Measurements from ENCODE around the gene ECT2L. TPM values are rescaled to one million over a fixed set of nuclear protein-coding genes. Genes with fewer than 3 reads are reported as not detected.

The ECT2L gene
- total and polyA plus RNA-seq, 2 of the 13 experiments (the other 11 are each of a cell fraction or from before 2014, with no cell fraction given): 0.12 TPM; not detected in 1

DNA sequence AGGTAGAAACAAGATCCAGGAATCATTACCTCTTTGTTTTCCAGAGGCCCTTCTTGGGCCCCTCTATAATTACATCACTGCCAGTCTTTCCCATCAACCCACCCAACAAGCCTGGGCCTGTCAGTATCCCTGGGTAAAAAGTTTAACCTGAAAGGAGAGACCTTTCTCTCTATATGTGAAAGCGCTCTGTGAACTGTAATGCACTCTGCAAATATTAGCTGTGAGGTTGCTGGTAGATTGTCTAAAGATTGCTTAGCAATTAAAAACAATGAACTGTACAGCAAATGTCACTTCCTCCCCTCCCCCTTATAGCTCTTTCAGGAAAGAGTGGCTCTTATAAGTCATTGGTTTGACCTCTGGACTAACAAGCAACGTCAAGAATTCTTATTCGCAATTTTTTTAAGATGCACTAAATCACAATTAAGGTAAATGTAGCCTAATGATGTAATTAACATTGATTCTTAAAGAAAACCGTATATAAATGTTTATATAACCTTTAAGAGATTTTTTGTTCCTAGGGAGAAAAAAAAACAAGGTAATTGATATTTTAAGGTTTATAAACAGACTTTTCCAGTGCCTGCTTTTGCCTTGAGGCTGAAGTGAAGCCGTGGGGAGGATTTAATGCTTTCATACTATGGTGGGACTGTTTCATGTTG lies 18.4 kb downstream of the ECT2L start (continued):
- TF ChIP-seq, protein P1, sequence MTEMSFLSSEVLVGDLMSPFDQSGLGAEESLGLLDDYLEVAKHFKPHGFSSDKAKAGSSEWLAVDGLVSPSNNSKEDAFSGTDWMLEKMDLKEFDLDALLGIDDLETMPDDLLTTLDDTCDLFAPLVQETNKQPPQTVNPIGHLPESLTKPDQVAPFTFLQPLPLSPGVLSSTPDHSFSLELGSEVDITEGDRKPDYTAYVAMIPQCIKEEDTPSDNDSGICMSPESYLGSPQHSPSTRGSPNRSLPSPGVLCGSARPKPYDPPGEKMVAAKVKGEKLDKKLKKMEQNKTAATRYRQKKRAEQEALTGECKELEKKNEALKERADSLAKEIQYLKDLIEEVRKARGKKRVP (CRISPR knock-in tag; IDR thresholded peaks at IDR 0.05): peak in 1 of 2 experiments; percentile 62; a peak in 1 of 4 replicates
- TF ChIP-seq IKZF5 (CRISPR knock-in tag; IDR thresholded peaks at IDR 0.05) (peak; percentile 62; the same call in 1 of the 2 replicates), HOXD1 (CRISPR knock-in tag; IDR thresholded peaks at IDR 0.05) (no peak), RFXANK (CRISPR knock-in tag; IDR thresholded peaks at IDR 0.05) (no peak; the same call in 1 of the 2 replicates), ZNF143 (CRISPR knock-in tag; IDR thresholded peaks at IDR 0.05) (peak; percentile 55), LCORL (IDR thresholded peaks at IDR 0.05) (peak; percentile 29; the same call in 1 of the 2 replicates), LCORL (CRISPR knock-in tag; IDR thresholded peaks at IDR 0.05) (0 out of 2 replicates have a peak, but pooled peaks have one; percentile 53), ARID3A (IDR thresholded peaks at IDR 0.05; ENCODE audit: low read depth, low read length) (peak; percentile 66; the same call in 1 of the 2 replicates), RCOR2 (CRISPR knock-in tag; IDR thresholded peaks at IDR 0.05) (0 out of 2 replicates have a peak, but pooled peaks have one; percentile 28), HOMEZ (CRISPR knock-in tag; IDR thresholded peaks at IDR 0.05; ENCODE audit: low read depth) (peak; percentile 77; the same call in 1 of the 2 replicates), ZNF354B (CRISPR knock-in tag; IDR thresholded peaks at IDR 0.05) (no peak), ZNF652 (CRISPR knock-in tag; IDR thresholded peaks at IDR 0.05; ENCODE audit: borderline replicate concordance, low read depth) (no peak), ZFYVE20 (CRISPR knock-in tag; IDR thresholded peaks at IDR 0.05; ENCODE audit: borderline replicate concordance, low read depth) (no peak), PAX8 (CRISPR knock-in tag; IDR thresholded peaks at IDR 0.05; ENCODE audit: borderline replicate concordance) (no peak), HMGA1 (CRISPR knock-in tag; conservative IDR thresholded peaks at IDR 0.05) (no peak)
- TF ChIP-seq, protein P2, sequence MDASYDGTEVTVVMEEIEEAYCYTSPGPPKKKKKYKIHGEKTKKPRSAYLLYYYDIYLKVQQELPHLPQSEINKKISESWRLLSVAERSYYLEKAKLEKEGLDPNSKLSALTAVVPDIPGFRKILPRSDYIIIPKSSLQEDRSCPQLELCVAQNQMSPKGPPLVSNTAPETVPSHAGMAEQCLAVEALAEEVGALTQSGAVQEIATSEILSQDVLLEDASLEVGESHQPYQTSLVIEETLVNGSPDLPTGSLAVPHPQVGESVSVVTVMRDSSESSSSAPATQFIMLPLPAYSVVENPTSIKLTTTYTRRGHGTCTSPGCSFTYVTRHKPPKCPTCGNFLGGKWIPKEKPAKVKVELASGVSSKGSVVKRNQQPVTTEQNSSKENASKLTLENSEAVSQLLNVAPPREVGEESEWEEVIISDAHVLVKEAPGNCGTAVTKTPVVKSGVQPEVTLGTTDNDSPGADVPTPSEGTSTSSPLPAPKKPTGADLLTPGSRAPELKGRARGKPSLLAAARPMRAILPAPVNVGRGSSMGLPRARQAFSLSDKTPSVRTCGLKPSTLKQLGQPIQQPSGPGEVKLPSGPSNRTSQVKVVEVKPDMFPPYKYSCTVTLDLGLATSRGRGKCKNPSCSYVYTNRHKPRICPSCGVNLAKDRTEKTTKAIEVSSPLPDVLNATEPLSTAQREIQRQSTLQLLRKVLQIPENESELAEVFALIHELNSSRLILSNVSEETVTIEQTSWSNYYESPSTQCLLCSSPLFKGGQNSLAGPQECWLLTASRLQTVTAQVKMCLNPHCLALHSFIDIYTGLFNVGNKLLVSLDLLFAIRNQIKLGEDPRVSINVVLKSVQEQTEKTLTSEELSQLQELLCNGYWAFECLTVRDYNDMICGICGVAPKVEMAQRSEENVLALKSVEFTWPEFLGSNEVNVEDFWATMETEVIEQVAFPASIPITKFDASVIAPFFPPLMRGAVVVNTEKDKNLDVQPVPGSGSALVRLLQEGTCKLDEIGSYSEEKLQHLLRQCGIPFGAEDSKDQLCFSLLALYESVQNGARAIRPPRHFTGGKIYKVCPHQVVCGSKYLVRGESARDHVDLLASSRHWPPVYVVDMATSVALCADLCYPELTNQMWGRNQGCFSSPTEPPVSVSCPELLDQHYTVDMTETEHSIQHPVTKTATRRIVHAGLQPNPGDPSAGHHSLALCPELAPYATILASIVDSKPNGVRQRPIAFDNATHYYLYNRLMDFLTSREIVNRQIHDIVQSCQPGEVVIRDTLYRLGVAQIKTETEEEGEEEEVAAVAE (CRISPR knock-in tag; IDR thresholded peaks at IDR 0.05; ENCODE audit: borderline replicate concordance): no peak
- TF ChIP-seq, protein P3, sequence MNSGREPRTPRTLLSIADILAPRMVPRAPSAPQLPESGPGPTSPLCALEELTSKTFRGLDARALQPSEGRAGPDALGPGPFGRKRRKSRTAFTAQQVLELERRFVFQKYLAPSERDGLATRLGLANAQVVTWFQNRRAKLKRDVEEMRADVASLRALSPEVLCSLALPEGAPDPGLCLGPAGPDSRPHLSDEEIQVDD (CRISPR knock-in tag; IDR thresholded peaks at IDR 0.05; ENCODE audit: borderline replicate concordance): no peak
